Measurements from ENCODE around the gene SAT1. TPM values are rescaled to one million over a fixed set of nuclear protein-coding genes. Genes with fewer than 3 reads are reported as not detected.

Gene SAT1
- total RNA-seq, 8 experiments from 2014 or later, result 13.3 to 269 (median 89.1) TPM

DNA sequence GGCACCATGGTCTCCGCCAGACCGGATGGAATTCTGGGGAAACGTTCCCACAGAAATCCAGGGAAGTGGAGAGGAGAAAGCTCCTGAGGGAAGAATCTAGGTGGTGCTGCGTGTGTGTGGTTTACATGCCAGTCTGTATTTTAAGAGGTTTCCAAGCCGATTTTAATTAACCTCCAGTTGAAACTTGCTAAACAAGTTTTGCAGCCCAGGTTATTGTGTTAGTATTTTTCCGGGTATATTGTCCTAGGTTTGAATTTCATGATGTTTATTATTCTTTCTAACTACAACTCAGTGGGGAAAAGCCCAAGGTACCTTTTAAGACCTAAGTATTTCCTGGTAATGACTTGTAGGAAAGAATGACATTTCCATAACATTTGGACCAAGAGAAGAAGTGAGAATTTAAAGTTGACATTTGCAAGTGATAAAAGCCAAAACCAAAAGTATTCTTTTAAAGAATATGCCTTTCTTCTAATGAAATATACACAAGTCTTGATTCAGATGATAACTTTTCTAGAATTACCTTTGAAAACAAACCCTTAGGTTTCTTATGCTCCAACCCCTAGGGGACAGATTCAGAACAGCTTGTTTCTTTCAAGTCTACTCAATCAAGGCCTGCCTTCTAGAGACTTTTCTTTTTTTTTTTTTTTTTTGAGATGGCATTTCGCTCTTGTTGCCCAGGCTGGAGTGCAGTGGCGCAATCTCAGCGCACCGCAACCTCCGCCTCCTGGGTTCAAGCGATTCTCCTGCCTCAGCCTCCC is 14.6 kb downstream of the SAT1 start:
- WGBS, 10 experiments, result 42 to 100% (median 95%) methylated on average over 1 to 5 of the region's 12 CpGs; no CpG with 5 or more reads in 6 of the 10 experiments
- in situ Hi-C loops (cut with MboI; ENCODE audit: low pct_unique_long_range_greater_than_20kb in 2 of 9, low sequenced_read_pairs in 9 of 9, unreplicated experiment in 9 of 9), result loop anchor here in 4 of 9 experiments (25.0 kb wide), 2 partner anchors 90 to 115 kb away; partner anchors contain the start of genes APOO (in 1 of the 4) and CXorf58 (in 1 of the 4)
- H3K4me3 ChIP-seq, result no peak overlapping the region
- H3K27ac ChIP-seq, result no peak overlapping the region
- H3K4me1 ChIP-seq (replicated peaks in 1 of 2), result no peaks in the 10 kb centered on the region
- ATAC-seq (replicated peaks in 6 of 8), result no peak

DNA sequence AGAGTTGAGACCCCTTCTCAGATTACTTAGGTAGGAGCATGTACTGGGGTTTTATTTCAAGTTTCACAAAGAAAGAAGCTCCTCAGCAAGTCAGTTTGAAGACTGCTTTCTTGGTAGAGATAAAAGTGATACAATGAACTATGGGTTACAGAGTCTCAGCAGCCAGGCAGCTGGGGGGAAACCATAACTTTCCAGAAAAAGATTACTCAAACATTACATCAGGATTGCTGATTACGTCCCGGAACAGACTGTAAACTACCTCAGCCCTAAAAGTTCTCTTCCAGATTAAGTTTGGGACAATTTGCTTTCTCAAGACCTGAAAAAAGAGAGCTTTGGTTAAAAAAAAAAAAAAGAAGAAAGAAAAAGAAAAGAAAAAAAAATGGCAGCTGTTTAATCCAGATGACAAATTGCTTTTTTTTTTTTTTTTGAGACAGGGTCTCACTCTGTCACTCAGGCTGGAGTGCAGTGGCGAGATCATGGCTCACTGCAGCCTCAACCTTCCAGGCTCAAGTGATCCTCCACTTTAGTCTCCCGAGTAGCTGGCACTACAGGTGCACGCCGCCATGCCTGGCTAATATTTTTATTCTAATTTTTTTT is 16.6 kb downstream of the SAT1 start:
- 25 to 100% (median 92%) methylated on average over 1 to 6 of the region's 6 CpGs; no CpG with 5 or more reads in 5 of the 10 experiments for WGBS, 10 experiments
- Histone ChIP-seq H3K4me3 (no peak overlapping the region), H3K4me1 (replicated peaks in 1 of 2) (no peaks in the 10 kb centered on the region), H3K27ac (no peak overlapping the region)
- ATAC-seq (replicated peaks in 6 of 8), result no peak
- in situ Hi-C loops (cut with MboI; ENCODE audit: low pct_unique_long_range_greater_than_20kb in 2 of 9, low sequenced_read_pairs in 9 of 9, unreplicated experiment in 9 of 9), result loop anchor here in 4 of 9 experiments (25.0 kb wide), 2 partner anchors 88 to 113 kb away; partner anchors contain the start of genes APOO (in 1 of the 4) and CXorf58 (in 1 of the 4)

DNA sequence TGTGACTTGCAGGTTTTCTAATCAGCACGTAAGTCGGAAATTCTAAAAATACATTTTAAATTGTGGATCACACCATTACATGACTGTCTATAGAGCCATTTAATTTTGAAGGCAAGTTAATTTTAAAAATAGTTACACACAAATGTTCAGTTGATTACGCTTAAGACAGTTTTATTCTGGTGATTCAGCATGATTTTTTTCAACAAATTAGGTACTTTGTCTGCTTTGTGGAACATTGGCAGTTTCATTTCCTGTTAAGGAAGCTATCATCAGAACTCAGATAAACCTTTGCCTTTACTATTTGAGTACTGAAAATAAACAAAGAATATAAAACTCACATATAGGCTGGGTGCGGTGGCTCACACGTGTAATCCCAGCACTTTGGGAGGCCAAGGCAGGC is 19.5 kb downstream of the SAT1 start:
- in situ Hi-C loops (cut with MboI; ENCODE audit: low pct_unique_long_range_greater_than_20kb in 2 of 9, low sequenced_read_pairs in 9 of 9, unreplicated experiment in 9 of 9), result no loop called here
- no peaks in the 10 kb centered on the region for H3K4me1 ChIP-seq (replicated peaks in 1 of 2)
- 73 to 100% (median 99%) methylated on average over 1 to 5 of the region's 5 CpGs; no CpG with 5 or more reads in 2 of the 10 experiments for WGBS, 10 experiments
- H3K4me3 ChIP-seq, result no peak overlapping the region
- ATAC-seq (replicated peaks in 6 of 8), result no peak
- H3K27ac ChIP-seq, result no peak overlapping the region

DNA sequence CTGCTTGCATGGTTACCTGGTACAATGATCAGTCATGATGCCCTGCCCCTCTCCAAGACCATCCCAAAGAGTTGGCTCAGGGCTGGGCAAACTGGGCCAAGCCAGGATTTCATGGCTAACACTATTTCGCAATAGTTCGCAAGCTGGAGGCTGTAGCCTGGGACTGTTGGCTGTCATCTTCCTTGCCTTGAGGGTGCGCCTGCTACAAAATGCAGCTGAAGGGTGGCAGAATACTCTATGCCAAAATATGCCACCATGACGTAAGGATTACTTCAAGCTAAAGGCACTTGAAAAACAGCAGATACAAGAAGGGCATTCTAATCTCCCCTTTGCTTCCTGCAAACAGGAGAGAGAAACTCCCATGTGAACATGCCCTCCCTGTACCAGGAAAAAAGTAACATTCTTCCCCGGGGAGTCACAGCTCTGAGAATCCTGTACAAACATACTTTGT is 21.0 kb downstream of the SAT1 start:
- H3K4me3 ChIP-seq, result no peak overlapping the region
- 0 to 83% methylated on average over 1 to 3 of the region's 5 CpGs; no CpG with 5 or more reads in 8 of the 10 experiments for WGBS, 10 experiments
- H3K27ac ChIP-seq, result no peak overlapping the region
- peak in 5 of 8 experiments; percentile 32 to 70 (median 43) for ATAC-seq (replicated peaks in 6 of 8)
- H3K4me1 ChIP-seq (replicated peaks in 1 of 2), result no peaks in the 10 kb centered on the region
- in situ Hi-C loops (cut with MboI; ENCODE audit: low pct_unique_long_range_greater_than_20kb in 2 of 9, low sequenced_read_pairs in 9 of 9, unreplicated experiment in 9 of 9), result no loop called here

DNA sequence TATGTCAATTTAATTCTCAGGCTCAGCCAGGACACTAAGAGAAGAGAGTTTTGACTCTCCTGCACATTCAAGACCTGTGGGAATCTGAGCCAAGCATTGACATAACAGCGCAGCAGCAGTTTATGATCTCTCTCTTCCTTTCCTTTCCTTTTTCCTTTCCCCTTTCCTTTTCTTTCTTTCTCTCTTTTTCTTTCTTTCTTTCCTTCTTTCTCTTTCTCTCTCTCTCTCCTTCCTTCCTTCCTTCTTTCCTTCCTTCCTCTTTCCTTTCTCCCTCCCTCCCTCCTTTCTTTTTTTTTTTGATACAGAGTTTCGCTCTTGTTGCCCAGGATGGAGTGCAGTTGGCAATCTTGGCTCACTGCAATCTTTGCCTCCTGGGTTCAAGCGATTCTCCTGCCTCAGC is 21.6 kb downstream of the SAT1 start:
- H3K4me3 ChIP-seq, result no peak overlapping the region
- no peak overlapping the region for H3K27ac ChIP-seq
- WGBS, 10 experiments, result 68 to 100% (median 89%) methylated on average over 1 to 3 of the region's 3 CpGs; no CpG with 5 or more reads in 3 of the 10 experiments
- in situ Hi-C loops (cut with MboI; ENCODE audit: low pct_unique_long_range_greater_than_20kb in 2 of 9, low sequenced_read_pairs in 9 of 9, unreplicated experiment in 9 of 9), result no loop called here
- ATAC-seq (replicated peaks in 6 of 8), result no peak
- H3K4me1 ChIP-seq (replicated peaks in 1 of 2), result no peaks in the 10 kb centered on the region

DNA sequence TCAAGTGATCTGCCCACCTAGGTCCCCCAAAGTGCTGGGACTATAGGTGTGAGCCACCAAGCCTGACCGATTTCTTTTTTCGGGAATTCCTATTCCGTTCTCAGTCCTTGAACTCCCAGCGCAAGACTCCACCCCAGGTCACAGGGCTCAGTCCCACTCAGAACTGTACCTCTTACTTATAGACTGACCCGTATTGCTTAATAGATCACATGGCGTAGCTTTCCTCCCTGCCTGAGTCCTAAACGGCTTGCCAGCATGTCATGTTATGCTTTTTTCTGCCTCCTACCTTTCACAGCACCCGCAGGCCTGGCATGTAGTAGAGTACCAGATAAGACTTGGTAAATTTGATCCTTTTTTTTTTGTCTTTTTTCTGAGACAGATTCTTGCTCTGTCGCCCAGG is 22.4 kb downstream of the SAT1 start:
- no peak overlapping the region for H3K27ac ChIP-seq

DNA sequence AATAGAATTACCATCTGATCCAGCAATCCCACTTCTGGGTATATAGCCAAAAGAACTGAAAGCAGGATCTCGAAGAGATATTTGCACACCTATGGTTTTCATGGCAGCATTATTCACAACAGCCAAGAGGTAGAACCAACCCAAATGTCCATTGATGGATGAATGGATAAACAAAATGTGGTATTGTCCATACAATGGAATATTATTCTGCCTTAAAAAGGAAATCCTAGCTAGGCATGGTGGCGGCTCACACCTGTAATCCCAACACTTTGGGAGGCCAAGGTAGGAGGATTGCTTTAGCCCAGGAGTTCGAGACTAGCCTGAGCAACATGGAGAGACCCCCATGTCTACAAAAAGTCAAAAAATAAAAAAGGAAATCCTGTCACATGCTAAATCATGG is 27.3 kb downstream of the SAT1 start:
- no peak for ATAC-seq (replicated peaks in 6 of 8)
- Histone ChIP-seq H3K4me3 (no peak overlapping the region), H3K4me1 (replicated peaks in 1 of 2) (no peaks in the 10 kb centered on the region), H3K27ac (no peak overlapping the region)
- WGBS, 10 experiments, result 48 to 100% (median 97%) methylated on average over 1 to 3 of the region's 3 CpGs; no CpG with 5 or more reads in 7 of the 10 experiments
- in situ Hi-C loops (cut with MboI; ENCODE audit: low pct_unique_long_range_greater_than_20kb in 2 of 9, low sequenced_read_pairs in 9 of 9, unreplicated experiment in 9 of 9), result no loop called here

More for the DNA sequence above, 22.4 kb downstream of the SAT1 start:
- Histone ChIP-seq H3K4me1 (replicated peaks in 1 of 2) (no peaks in the 10 kb centered on the region), H3K4me3 (no peak overlapping the region)
- no peak for ATAC-seq (replicated peaks in 6 of 8)
- in situ Hi-C loops (cut with MboI; ENCODE audit: low pct_unique_long_range_greater_than_20kb in 2 of 9, low sequenced_read_pairs in 9 of 9, unreplicated experiment in 9 of 9), result no loop called here
- 51 to 100% (median 80%) methylated on average over 1 to 6 of the region's 9 CpGs; no CpG with 5 or more reads in 7 of the 10 experiments for WGBS, 10 experiments

DNA sequence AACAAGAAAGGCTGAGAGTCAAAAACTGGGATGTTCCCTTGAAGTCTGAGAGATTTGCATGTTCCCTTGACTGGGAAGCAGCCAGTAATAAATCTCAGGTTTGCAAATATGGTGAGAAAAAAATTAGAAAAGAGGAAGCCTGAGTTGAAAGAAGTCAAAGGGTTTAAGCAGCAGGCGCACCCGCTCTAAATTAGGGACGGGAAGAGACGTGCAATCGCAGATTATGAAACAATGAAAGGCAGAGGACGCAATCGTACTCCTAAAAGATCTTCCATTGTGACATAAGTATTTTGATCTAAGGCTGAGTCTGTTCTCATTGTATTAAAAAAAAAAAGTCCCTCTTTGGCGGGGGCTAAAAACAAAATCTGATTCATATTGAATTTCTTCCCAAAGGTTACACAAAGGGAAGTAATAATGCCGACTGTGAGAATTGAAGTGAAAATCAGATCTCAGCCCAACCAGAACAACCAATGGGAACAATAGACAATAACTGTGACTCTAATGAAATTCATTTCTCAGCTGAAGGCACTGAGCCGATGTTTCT is 28.2 kb downstream of the SAT1 start:
- WGBS, 10 experiments, result 0 to 77% (median 37%) methylated on average over 1 to 8 of the region's 10 CpGs; no CpG with 5 or more reads in 4 of the 10 experiments
- in situ Hi-C loops (cut with MboI; ENCODE audit: low pct_unique_long_range_greater_than_20kb in 2 of 9, low sequenced_read_pairs in 9 of 9, unreplicated experiment in 9 of 9), result no loop called here
- Histone ChIP-seq H3K4me1 (replicated peaks in 1 of 2) (no peaks in the 10 kb centered on the region), H3K27ac (no peak overlapping the region), H3K4me3 (no peak overlapping the region)
- peak in 3 of 8 experiments; percentile 40 to 50 (median 50) for ATAC-seq (replicated peaks in 6 of 8)

DNA sequence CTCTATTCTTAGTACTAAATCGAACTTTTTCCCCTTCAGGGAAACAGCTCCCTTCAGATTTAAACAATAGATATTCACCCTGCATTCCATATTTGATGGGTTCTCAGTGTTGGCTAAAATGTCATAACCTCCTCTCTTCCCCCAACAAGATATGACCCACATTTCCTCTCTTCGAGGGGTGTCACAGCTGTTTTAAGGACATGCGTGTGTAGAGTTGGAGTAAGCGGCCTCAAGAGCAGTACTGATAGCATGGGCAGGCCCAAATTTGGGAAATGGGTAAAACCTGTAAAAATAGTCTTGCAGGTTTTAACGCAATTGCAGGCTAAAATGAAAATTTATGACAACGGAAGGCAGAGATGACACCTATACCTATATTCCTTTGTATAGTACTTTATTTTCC is 28.7 kb downstream of the SAT1 start:
- Histone ChIP-seq H3K4me3 (no peak overlapping the region), H3K27ac (no peak overlapping the region), H3K4me1 (replicated peaks in 1 of 2) (no peaks in the 10 kb centered on the region)
- in situ Hi-C loops (cut with MboI; ENCODE audit: low pct_unique_long_range_greater_than_20kb in 2 of 9, low sequenced_read_pairs in 9 of 9, unreplicated experiment in 9 of 9), result no loop called here
- ATAC-seq (replicated peaks in 6 of 8), result no peak
- 8 to 100% (median 72%) methylated on average over 3 to 6 of the region's 6 CpGs; no CpG with 5 or more reads in 6 of the 10 experiments for WGBS, 10 experiments

DNA sequence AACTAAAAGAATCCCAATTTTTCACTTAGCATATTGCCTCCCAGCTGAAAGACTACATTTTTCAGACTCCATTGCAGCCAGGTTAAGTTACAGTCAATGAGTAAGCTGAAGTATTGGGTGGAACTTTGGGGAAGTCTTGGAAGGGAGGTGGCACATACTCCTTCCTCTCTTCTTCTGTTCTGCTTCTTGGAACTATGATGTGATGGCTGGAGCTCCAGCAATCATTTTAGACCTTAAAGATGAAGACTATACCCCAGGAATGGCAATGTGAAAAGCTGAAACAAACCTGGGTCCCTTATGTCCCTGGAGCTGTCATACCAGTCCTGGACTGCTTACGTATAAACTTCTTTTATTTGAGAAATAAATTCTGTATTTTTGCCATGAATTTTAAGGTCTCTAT is 30.8 kb downstream of the SAT1 start:
- ATAC-seq (replicated peaks in 6 of 8), result no peak
- in situ Hi-C loops (cut with MboI; ENCODE audit: low pct_unique_long_range_greater_than_20kb in 2 of 9, low sequenced_read_pairs in 9 of 9, unreplicated experiment in 9 of 9), result no loop called here
- Histone ChIP-seq H3K4me3 (no peak overlapping the region), H3K4me1 (replicated peaks in 1 of 2) (no peaks in the 10 kb centered on the region), H3K27ac (no peak overlapping the region)
- 100% methylated on average over 1 of the region's 1 CpG; no CpG with 5 or more reads in 9 of the 10 experiments for WGBS, 10 experiments

DNA sequence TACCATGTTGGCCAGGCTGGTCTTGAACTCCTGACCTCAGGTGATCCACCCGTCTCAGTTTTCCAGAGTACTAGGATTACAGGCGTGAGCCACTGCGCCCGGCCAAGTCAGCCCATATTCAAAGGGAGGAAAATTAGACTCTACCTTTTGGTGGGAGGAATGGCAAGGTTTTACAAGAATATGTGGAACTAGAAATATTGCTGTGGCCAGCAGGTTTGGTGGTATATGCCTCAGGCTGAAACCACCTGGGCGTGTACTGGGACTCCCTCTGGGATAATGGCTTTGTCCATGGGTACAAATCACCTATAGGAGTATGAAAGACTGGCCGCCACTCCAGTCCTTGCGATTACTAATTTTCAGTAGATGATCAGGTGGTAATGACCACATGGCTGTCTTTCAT is 32.4 kb downstream of the SAT1 start:
- Histone ChIP-seq H3K4me1 (replicated peaks in 1 of 2) (no peaks in the 10 kb centered on the region), H3K27ac (no peak overlapping the region), H3K4me3 (no peak overlapping the region)
- in situ Hi-C loops (cut with MboI; ENCODE audit: low pct_unique_long_range_greater_than_20kb in 2 of 9, low sequenced_read_pairs in 9 of 9, unreplicated experiment in 9 of 9), result no loop called here
- 83 to 100% (median 92%) methylated on average over 1 to 4 of the region's 7 CpGs; no CpG with 5 or more reads in 7 of the 10 experiments for WGBS, 10 experiments
- no peak for ATAC-seq (replicated peaks in 6 of 8)

DNA sequence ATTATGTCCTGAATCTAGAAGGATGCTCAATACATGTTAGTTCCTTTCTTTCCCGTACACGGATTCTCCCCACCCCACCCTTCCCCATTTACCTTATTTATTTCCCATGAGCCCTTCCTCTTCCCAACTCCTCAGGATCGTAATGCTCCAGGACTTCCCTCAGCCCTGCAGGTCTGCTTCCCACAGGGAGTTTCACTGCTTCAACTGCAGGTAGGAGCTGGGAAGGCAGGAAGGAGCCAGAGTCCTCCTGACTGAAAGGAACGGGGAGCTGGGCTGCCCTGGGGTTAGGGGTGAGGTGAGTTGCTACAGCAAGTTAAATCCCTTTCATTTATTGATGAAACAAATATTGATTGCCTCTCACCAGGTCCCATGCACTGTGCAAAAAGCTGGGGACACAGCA is 33.2 kb downstream of the SAT1 start:
- no peak for ATAC-seq (replicated peaks in 6 of 8)
- Histone ChIP-seq H3K4me1 (replicated peaks in 1 of 2) (no peaks in the 10 kb centered on the region), H3K4me3 (no peak overlapping the region), H3K27ac (no peak overlapping the region)
- WGBS, 10 experiments, result 0 to 100% (median 100%) methylated on average over 1 to 2 of the region's 4 CpGs; no CpG with 5 or more reads in 7 of the 10 experiments
- in situ Hi-C loops (cut with MboI; ENCODE audit: low pct_unique_long_range_greater_than_20kb in 2 of 9, low sequenced_read_pairs in 9 of 9, unreplicated experiment in 9 of 9), result no loop called here

DNA sequence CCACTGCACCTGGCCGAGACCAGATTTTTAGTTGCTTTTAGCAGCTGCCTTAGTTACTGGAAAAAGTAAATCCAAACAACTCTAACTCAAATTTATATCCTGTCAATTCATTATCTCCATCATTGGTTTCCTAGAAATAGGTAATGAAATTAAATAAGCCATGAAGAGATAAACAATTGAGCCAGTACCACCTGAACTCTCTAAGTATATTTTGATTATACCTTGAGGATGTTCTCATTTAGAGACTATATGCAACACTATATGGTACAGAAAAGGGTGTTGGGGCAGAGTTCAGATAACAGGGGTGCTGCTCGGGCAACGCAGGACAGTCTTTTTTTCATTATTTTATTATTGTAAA is 35.0 kb downstream of the SAT1 start:
- WGBS, 10 experiments, result 65 to 96% (median 86%) methylated on average over 2 to 3 of the region's 3 CpGs; no CpG with 5 or more reads in 7 of the 10 experiments
- in situ Hi-C loops (cut with MboI; ENCODE audit: low pct_unique_long_range_greater_than_20kb in 2 of 9, low sequenced_read_pairs in 9 of 9, unreplicated experiment in 9 of 9), result no loop called here
- Histone ChIP-seq H3K27ac (no peak overlapping the region), H3K4me3 (no peak overlapping the region), H3K4me1 (replicated peaks in 1 of 2) (peaks cover 0 to 3% of the 10 kb centered on the region in 2 donors)
- ATAC-seq (replicated peaks in 6 of 8), result no peak
